ENCODE results near the gene NALCN.

- TF ChIP-seq CTCF (conservative IDR thresholded peaks at IDR 0.05; ENCODE audit: low read depth, low read length) (no peak), EZH2 (IDR thresholded peaks at IDR 0.05; ENCODE audit: borderline replicate concordance, low read depth, low read length, poor library complexity, severe bottlenecking) (no peak)
Measured at GRCh38 chr13:101382086-101382485, 34.2 kb downstream of the NALCN start.
